SH-SY5Y (cell line): ENCODE measurements around the gene HSPH1.

ENCODE experiments used
- GATA2 ChIP-seq: IDR thresholded peaks from 2 replicates; pipeline ENCODE4 v1.6.1; 2011; ENCODE audit warnings: mild to moderate bottlenecking, low read depth, low read length
- GATA3 ChIP-seq: IDR thresholded peaks from 2 replicates; pipeline ENCODE4 v1.6.1; 2011; ENCODE audit warnings: low read depth, mild to moderate bottlenecking, low read length, moderate library complexity

- TF ChIP-seq GATA2, result no peak
- TF ChIP-seq GATA3, result no peak
Measured at GRCh38 chr13:31119526-31119925, 42.2 kb downstream of the HSPH1 start.
